IPS-15b (cell line): ENCODE results near the gene CPSF3.

Experiments used
- H3K27me3 ChIP-seq: one replicate; pipeline ENCODE4 v1.6.1; 2013; ENCODE audit warnings: low read length; ENCODE audit not compliant: control insufficient read depth, insufficient read depth
- H3K36me3 ChIP-seq: one replicate; pipeline ENCODE4 v1.6.1; 2013; ENCODE audit warnings: low read length; ENCODE audit not compliant: control insufficient read depth, insufficient read depth
- H3K4me1 ChIP-seq: one replicate; pipeline ENCODE4 v1.6.1; 2013; ENCODE audit warnings: mild to moderate bottlenecking, low read length; ENCODE audit not compliant: control insufficient read depth, insufficient read depth
- H3K4me3 ChIP-seq: one replicate; pipeline ENCODE4 v1.5.1; 2013; ENCODE audit warnings: low read depth, low read length
- H3K9ac ChIP-seq: one replicate; pipeline ENCODE4 v1.6.1; 2013; ENCODE audit warnings: low read depth, mild to moderate bottlenecking, low read length
- H3K9me3 ChIP-seq: one replicate; pipeline ENCODE4 v1.6.1; 2013; ENCODE audit warnings: mild to moderate bottlenecking, low read length; ENCODE audit not compliant: control insufficient read depth, insufficient read depth

CPSF3 gene

GRCh38 chr2:9423100-9423921 is at the start of gene CPSF3, which contains the start of gene ITGB1BP1:
TSS of gene CPSF3 (plus strand) at chr2:9423654. CDS start at chr2:9423774, 120 bp downstream.
TSS of gene ITGB1BP1 (minus strand) at chr2:9423528. CDS start at chr2:9418697, 4,831 bp downstream.
- H3K9ac ChIP-seq = peak within 1 kb of the TSS; percentile 95
- no peaks in the 10 kb centered on the region for H3K4me1 ChIP-seq
- no peaks in the 10 kb centered on the region for H3K27me3 ChIP-seq
- no peaks in the 10 kb centered on the region for H3K36me3 ChIP-seq
- H3K9me3 ChIP-seq = no peaks in the 10 kb centered on the region
- H3K4me3 ChIP-seq = peak within 1 kb of the TSS; percentile 95

- Histone ChIP-seq H3K36me3 (no peaks in the 10 kb centered on the region), H3K9ac (no peak overlapping the region), H3K4me1 (no peaks in the 10 kb centered on the region)
These were observed 49.3 kb upstream of the CPSF3 start for GRCh38 chr2:9374071-9374730.

GRCh38 chr2:9375857-9376428 is 47.5 kb upstream of the CPSF3 start:
- H3K36me3 ChIP-seq = no peaks in the 10 kb centered on the region
- no peak overlapping the region for H3K4me3 ChIP-seq
- H3K9me3 ChIP-seq = no peaks in the 10 kb centered on the region
- no peaks in the 10 kb centered on the region for H3K27me3 ChIP-seq
- no peak overlapping the region for H3K9ac ChIP-seq
- H3K4me1 ChIP-seq = no peaks in the 10 kb centered on the region

More at GRCh38 chr2:9374071-9374730, 49.3 kb upstream of the CPSF3 start:
- no peak overlapping the region for H3K4me3 ChIP-seq
- no peaks in the 10 kb centered on the region for H3K27me3 ChIP-seq
- H3K9me3 ChIP-seq = no peaks in the 10 kb centered on the region

- Histone ChIP-seq H3K27me3 (no peaks in the 10 kb centered on the region), H3K36me3 (no peaks in the 10 kb centered on the region), H3K9ac (no peak overlapping the region), H3K4me1 (no peaks in the 10 kb centered on the region), H3K9me3 (no peaks in the 10 kb centered on the region), H3K4me3 (no peak overlapping the region)
These were observed 45.9 kb upstream of the CPSF3 start for GRCh38 chr2:9377461-9378097.

GRCh38 chr2:9378433-9379390 is 44.7 kb upstream of the CPSF3 start:
- Histone ChIP-seq H3K4me1 (no peaks in the 10 kb centered on the region), H3K36me3 (no peaks in the 10 kb centered on the region), H3K9me3 (no peaks in the 10 kb centered on the region), H3K4me3 (no peak overlapping the region), H3K9ac (no peak overlapping the region), H3K27me3 (no peaks in the 10 kb centered on the region)

- Histone ChIP-seq H3K9me3 (no peaks in the 10 kb centered on the region), H3K27me3 (no peaks in the 10 kb centered on the region), H3K4me3 (no peak overlapping the region), H3K9ac (no peak overlapping the region), H3K36me3 (no peaks in the 10 kb centered on the region), H3K4me1 (no peaks in the 10 kb centered on the region)
These were observed 44.1 kb upstream of the CPSF3 start for GRCh38 chr2:9379391-9379755.

GRCh38 chr2:9380702-9381628 is 42.5 kb upstream of the CPSF3 start:
- H3K4me3 ChIP-seq = no peak overlapping the region
- H3K4me1 ChIP-seq = no peaks in the 10 kb centered on the region
- H3K9me3 ChIP-seq = no peaks in the 10 kb centered on the region
- no peaks in the 10 kb centered on the region for H3K36me3 ChIP-seq
- H3K9ac ChIP-seq = no peak overlapping the region
- H3K27me3 ChIP-seq = no peaks in the 10 kb centered on the region

- Histone ChIP-seq H3K4me1 (no peaks in the 10 kb centered on the region), H3K9ac (no peak overlapping the region), H3K4me3 (no peak overlapping the region), H3K9me3 (no peaks in the 10 kb centered on the region), H3K36me3 (no peaks in the 10 kb centered on the region), H3K27me3 (no peaks in the 10 kb centered on the region)
These were observed 40.7 kb upstream of the CPSF3 start for GRCh38 chr2:9382604-9383235.

- Histone ChIP-seq H3K4me1 (no peaks in the 10 kb centered on the region), H3K27me3 (no peaks in the 10 kb centered on the region), H3K36me3 (no peaks in the 10 kb centered on the region)
These were observed 38.9 kb upstream of the CPSF3 start for GRCh38 chr2:9384521-9384920.

GRCh38 chr2:9385841-9386240 is 37.6 kb upstream of the CPSF3 start:
- H3K36me3 ChIP-seq = no peaks in the 10 kb centered on the region
- no peak overlapping the region for H3K4me3 ChIP-seq
- no peaks in the 10 kb centered on the region for H3K9me3 ChIP-seq
- no peaks in the 10 kb centered on the region for H3K27me3 ChIP-seq
- no peak overlapping the region for H3K9ac ChIP-seq
- no peaks in the 10 kb centered on the region for H3K4me1 ChIP-seq

More at GRCh38 chr2:9384521-9384920, 38.9 kb upstream of the CPSF3 start:
- no peaks in the 10 kb centered on the region for H3K9me3 ChIP-seq
- H3K4me3 ChIP-seq = no peak overlapping the region
- no peak overlapping the region for H3K9ac ChIP-seq
